Esophagus squamous epithelium (tissue), 5 donors: ENCODE results near the gene ST8SIA1. TPM values are rescaled to one million over a fixed set of nuclear protein-coding genes. Genes with fewer than 3 reads are reported as not detected.

ENCODE experiments used
- DNase-seq: peaks from one replicate; lab custom pipeline; 2025; lab: John Stamatoyannopoulos, UW
- H3K27ac ChIP-seq, 4 donors: fragments of 200-600 bp; sonication (generic); one replicate each; pipeline ENCODE4 v1.5.1; 2016 to 2019; ENCODE audit warnings: mild to moderate bottlenecking in 1 of 4
- H3K27me3 ChIP-seq, 4 donors: fragments of 200-600 bp; sonication (generic); 1 replicate in 3 of 4; 2 replicates in 1 of 4; pipeline versions ENCODE4 v1.5.1 to v1.6.0; 2017 to 2021; ENCODE audit warnings: antibody characterized with exemption in 1 of 4
- H3K36me3 ChIP-seq, 3 donors: fragments of 200-600 bp; sonication (generic); one replicate each; pipeline ENCODE4 v1.5.1; 2016 to 2019
- H3K4me1 ChIP-seq, 3 donors: fragments of 200-600 bp; sonication (generic); one replicate each; pipeline ENCODE4 v1.5.1; 2017 to 2019
- H3K4me3 ChIP-seq, 4 donors: fragments of 200-600 bp; sonication (generic); 1 replicate in 3 of 4; 2 replicates in 1 of 4; pipeline ENCODE4 v1.5.1; 2016 to 2019; ENCODE audit warnings: mild to moderate bottlenecking in 2 of 4, moderate library complexity in 1 of 4
- H3K9me3 ChIP-seq, 3 donors: fragments of 200-600 bp; sonication (generic); one replicate each; pipeline ENCODE4 v1.5.1; 2016 to 2019
- CTCF ChIP-seq, 6 experiments: fragments of 450-650 bp in 4 of 6; fragments of 200-600 bp in 2 of 6; sonication (generic) in 2 of 6; IDR thresholded peaks; one replicate each; pipeline ENCODE4 v1.5.1; 2016 to 2019; ENCODE audit warnings: antibody characterized with exemption in 6 of 6, mild to moderate bottlenecking in 4 of 6, moderate library complexity in 4 of 6
- POLR2A ChIP-seq, 4 donors: fragments of 450-650 bp; IDR thresholded peaks; one replicate each; pipeline ENCODE4 v1.6.1; 2017; ENCODE audit warnings: antibody characterized with exemption in 4 of 4, mild to moderate bottlenecking in 4 of 4, moderate library complexity in 3 of 4
- WGBS, 2 donors: methylation state at CpG; one replicate each; pipeline ENCODE4 v1.1.5; 2018; 5-methylcytosine and 5-hydroxymethylcytosine counted together
- intact Hi-C: fragments of 100-400 bp; cut with DNase I; formaldehyde crosslinking; loops from one replicate; pipeline ENCODE4 v1.15.0; 2022
- total RNA-seq, 4 donors: library from RNA; depleted of rRNA; stranded (reverse); fragments of >200 nt; gene quantifications; one replicate each; pipeline ENCODE4 v1.1.0, GENCODE V29; 2016
- donor health status: DM: yes; HTN: yes; CAD: no.

The ST8SIA1 gene
- total RNA-seq, 4 donors from 2014 or later = 0.38 to 5.3 (median 1.0) TPM

GRCh38 chr12:22276867-22277266 is 57.6 kb downstream of the ST8SIA1 start:
- Histone ChIP-seq H3K27ac (peak overlapping the region in 2 of 4 donors; percentile 84 to 85), H3K27me3 (no peaks in the 10 kb centered on the region)

GRCh38 chr12:22276313-22276712 is 58.2 kb downstream of the ST8SIA1 start:
- no peak for DNase-seq
- peak overlapping the region; percentile 66 to 90 (median 84) for H3K27ac ChIP-seq
- peak overlapping the region in 2 of 4 donors; percentile 14 to 39 for H3K4me3 ChIP-seq
- H3K27me3 ChIP-seq = no peaks in the 10 kb centered on the region
- H3K4me1 ChIP-seq = peaks cover 7 to 42% (median 23%) of the 10 kb centered on the region in 3 donors
- TF ChIP-seq POLR2A (IDR thresholded peaks at IDR 0.05) (no peak), CTCF (IDR thresholded peaks at IDR 0.05) (no peak)
- intact Hi-C loops = loop anchor here (10.0 kb wide), 1 partner anchor 58 kb away; the partner anchor contains the start of gene ST8SIA1
- no peaks in the 10 kb centered on the region for H3K36me3 ChIP-seq
- no peaks in the 10 kb centered on the region for H3K9me3 ChIP-seq
- WGBS, 2 donors = 24 to 42% methylated on average over 4 to 5 of the region's 5 CpGs

More at GRCh38 chr12:22276867-22277266, 57.6 kb downstream of the ST8SIA1 start:
- H3K4me1 ChIP-seq = peaks cover 7 to 44% (median 27%) of the 10 kb centered on the region in 3 donors
- H3K9me3 ChIP-seq = no peaks in the 10 kb centered on the region
- WGBS, 2 donors = 61 to 73% methylated on average over 3 of the region's 3 CpGs
- no peak overlapping the region for H3K4me3 ChIP-seq
- no peaks in the 10 kb centered on the region for H3K36me3 ChIP-seq
- intact Hi-C loops = loop anchor here (10.0 kb wide), 1 partner anchor 58 kb away; the partner anchor contains the start of gene ST8SIA1
- TF ChIP-seq CTCF (IDR thresholded peaks at IDR 0.05) (no peak), POLR2A (IDR thresholded peaks at IDR 0.05) (no peak)
- DNase-seq = no peak

GRCh38 chr12:22275843-22276242 is 58.7 kb downstream of the ST8SIA1 start:
- WGBS, 2 donors = 27 to 31% methylated on average over 1 to 2 of the region's 2 CpGs
- Histone ChIP-seq H3K36me3 (no peaks in the 10 kb centered on the region), H3K9me3 (no peaks in the 10 kb centered on the region), H3K27me3 (no peaks in the 10 kb centered on the region), H3K27ac (peak overlapping the region; percentile 66 to 90 (median 84)), H3K4me1 (peaks cover 7 to 47% (median 27%) of the 10 kb centered on the region in 3 donors), H3K4me3 (peak overlapping the region in 2 of 4 donors; percentile 14 to 39)
- TF ChIP-seq POLR2A (IDR thresholded peaks at IDR 0.05) (no peak), CTCF (IDR thresholded peaks at IDR 0.05) (no peak)
- intact Hi-C loops = loop anchor here (10.0 kb wide), 1 partner anchor 59 kb away; the partner anchor contains the start of gene ST8SIA1
- DNase-seq = peak; percentile 25

GRCh38 chr12:22272335-22273151 is 62.0 kb downstream of the ST8SIA1 start:
- no peaks in the 10 kb centered on the region for H3K9me3 ChIP-seq
- no peak for DNase-seq
- H3K27me3 ChIP-seq = no peaks in the 10 kb centered on the region
- H3K4me1 ChIP-seq = peaks cover 7 to 54% (median 29%) of the 10 kb centered on the region in 3 donors
- TF ChIP-seq POLR2A (IDR thresholded peaks at IDR 0.05) = no peak
- no peak for TF ChIP-seq CTCF (IDR thresholded peaks at IDR 0.05)
- H3K27ac ChIP-seq = peak overlapping the region in 1 of 4 donors; percentile 18
- WGBS, 2 donors = 60% methylated on average over 11 of the region's 11 CpGs
- no peaks in the 10 kb centered on the region for H3K36me3 ChIP-seq
- H3K4me3 ChIP-seq = no peak overlapping the region
- intact Hi-C loops = loop anchor here (10.0 kb wide), 1 partner anchor 62 kb away; the partner anchor contains the start of gene ST8SIA1

- intact Hi-C loops = loop anchor here (10.0 kb wide), 1 partner anchor 64 kb away; the partner anchor contains the start of gene ST8SIA1
- Histone ChIP-seq H3K9me3 (no peaks in the 10 kb centered on the region), H3K27ac (no peak overlapping the region), H3K36me3 (no peaks in the 10 kb centered on the region), H3K27me3 (no peaks in the 10 kb centered on the region), H3K4me3 (no peak overlapping the region), H3K4me1 (peaks cover 0 to 39% (median 20%) of the 10 kb centered on the region in 3 donors)
- TF ChIP-seq CTCF (IDR thresholded peaks at IDR 0.05) (no peak), POLR2A (IDR thresholded peaks at IDR 0.05) (no peak)
- WGBS, 2 donors = 33 to 39% methylated on average over 2 of the region's 2 CpGs
- no peak for DNase-seq
Measured at GRCh38 chr12:22271023-22271422, 63.5 kb downstream of the ST8SIA1 start.
